ENCODE measurements around the gene B4GALT5. TPM values are rescaled to one million over a fixed set of nuclear protein-coding genes. Genes with fewer than 3 reads are reported as not detected.

B4GALT5 gene
- total and polyA plus RNA-seq, 2 donors (not counting 1 experiment from before 2014, with no cell fraction given) = 21.0 to 28.0 TPM

GRCh38 chr20:49660912-49661311, 52.8 kb downstream of the B4GALT5 start:
- no peak for DNase-seq (ENCODE audit: low read depth in 2 of 2)
- H3K4me3 ChIP-seq (replicated peaks in 1 of 4; ENCODE audit: control extremely low read depth in 1 of 4, insufficient read depth in 1 of 4, low read depth in 3 of 4, low read length in 4 of 4) = no peak overlapping the region
- no peak overlapping the region for H2AFZ ChIP-seq (ENCODE audit: low read length)
- no peaks in the 10 kb centered on the region for H3K4me1 ChIP-seq (ENCODE audit: control insufficient read depth, extremely low read depth, insufficient read depth, low read length)
- no peak overlapping the region for H3K27ac ChIP-seq (ENCODE audit: insufficient read depth, low read length)
- H3K27me3 ChIP-seq (ENCODE audit: control insufficient read depth, insufficient read depth, low read length) = no peaks in the 10 kb centered on the region
- no peak overlapping the region for H3K9ac ChIP-seq (ENCODE audit: insufficient read depth, low read length)
- no peaks in the 10 kb centered on the region for H3K9me3 ChIP-seq (ENCODE audit: control insufficient read depth, insufficient read depth, low read depth, low read length)
- H3K4me2 ChIP-seq (ENCODE audit: extremely low read depth, insufficient read depth, low read length) = no peak overlapping the region
- peaks cover 10% of the 10 kb centered on the region for H3K79me2 ChIP-seq (ENCODE audit: control insufficient read depth, insufficient read depth, low read length)
- no peak for TF ChIP-seq CTCF (conservative IDR thresholded peaks at IDR 0.05 in 1 of 2, IDR thresholded peaks at IDR 0.05 in 1 of 2; ENCODE audit: low read depth in 1 of 2, low read length in 2 of 2)
- no peak for TF ChIP-seq EZH2 (IDR thresholded peaks at IDR 0.05; ENCODE audit: low read length, missing control alignments)
- H3K36me3 ChIP-seq (ENCODE audit: control insufficient read depth, insufficient read depth, low read length) = no peaks in the 10 kb centered on the region
- H4K20me1 ChIP-seq (ENCODE audit: control insufficient read depth, extremely low read depth, insufficient read depth, low read length) = no peaks in the 10 kb centered on the region

GRCh38 chr20:49659056-49659455, 54.6 kb downstream of the B4GALT5 start:
- TF ChIP-seq CTCF (conservative IDR thresholded peaks at IDR 0.05 in 1 of 2, IDR thresholded peaks at IDR 0.05 in 1 of 2; ENCODE audit: low read depth in 1 of 2, low read length in 2 of 2) (no peak), EZH2 (IDR thresholded peaks at IDR 0.05; ENCODE audit: low read length, missing control alignments) (no peak)
- no peaks in the 10 kb centered on the region for H4K20me1 ChIP-seq (ENCODE audit: control insufficient read depth, extremely low read depth, insufficient read depth, low read length)
- no peak overlapping the region for H2AFZ ChIP-seq (ENCODE audit: low read length)
- no peak for DNase-seq (ENCODE audit: low read depth in 2 of 2)
- H3K36me3 ChIP-seq (ENCODE audit: control insufficient read depth, insufficient read depth, low read length) = peaks cover 2% of the 10 kb centered on the region
- no peaks in the 10 kb centered on the region for H3K4me1 ChIP-seq (ENCODE audit: control insufficient read depth, extremely low read depth, insufficient read depth, low read length)
- no peaks in the 10 kb centered on the region for H3K9me3 ChIP-seq (ENCODE audit: control insufficient read depth, insufficient read depth, low read depth, low read length)
- no peak overlapping the region for H3K4me3 ChIP-seq (replicated peaks in 1 of 4; ENCODE audit: control extremely low read depth in 1 of 4, insufficient read depth in 1 of 4, low read depth in 3 of 4, low read length in 4 of 4)
- H3K9ac ChIP-seq (ENCODE audit: insufficient read depth, low read length) = no peak overlapping the region
- no peak overlapping the region for H3K4me2 ChIP-seq (ENCODE audit: extremely low read depth, insufficient read depth, low read length)
- H3K27ac ChIP-seq (ENCODE audit: insufficient read depth, low read length) = no peak overlapping the region
- H3K27me3 ChIP-seq (ENCODE audit: control insufficient read depth, insufficient read depth, low read length) = no peaks in the 10 kb centered on the region
- peaks cover 10% of the 10 kb centered on the region for H3K79me2 ChIP-seq (ENCODE audit: control insufficient read depth, insufficient read depth, low read length)

GRCh38 chr20:49658508-49658907, 55.2 kb downstream of the B4GALT5 start:
- Histone ChIP-seq H3K27ac (ENCODE audit: insufficient read depth, low read length) (no peak overlapping the region), H2AFZ (ENCODE audit: low read length) (no peak overlapping the region), H3K4me1 (ENCODE audit: control insufficient read depth, extremely low read depth, insufficient read depth, low read length) (no peaks in the 10 kb centered on the region), H3K9ac (ENCODE audit: insufficient read depth, low read length) (no peak overlapping the region), H4K20me1 (ENCODE audit: control insufficient read depth, extremely low read depth, insufficient read depth, low read length) (no peaks in the 10 kb centered on the region), H3K36me3 (ENCODE audit: control insufficient read depth, insufficient read depth, low read length) (peaks cover 2% of the 10 kb centered on the region), H3K79me2 (ENCODE audit: control insufficient read depth, insufficient read depth, low read length) (peaks cover 10% of the 10 kb centered on the region), H3K27me3 (ENCODE audit: control insufficient read depth, insufficient read depth, low read length) (no peaks in the 10 kb centered on the region), H3K4me2 (ENCODE audit: extremely low read depth, insufficient read depth, low read length) (no peak overlapping the region), H3K9me3 (ENCODE audit: control insufficient read depth, insufficient read depth, low read depth, low read length) (no peaks in the 10 kb centered on the region), H3K4me3 (replicated peaks in 1 of 4; ENCODE audit: control extremely low read depth in 1 of 4, insufficient read depth in 1 of 4, low read depth in 3 of 4, low read length in 4 of 4) (no peak overlapping the region)
- no peak for DNase-seq (ENCODE audit: low read depth in 2 of 2)
- TF ChIP-seq EZH2 (IDR thresholded peaks at IDR 0.05; ENCODE audit: low read length, missing control alignments) (no peak), CTCF (conservative IDR thresholded peaks at IDR 0.05 in 1 of 2, IDR thresholded peaks at IDR 0.05 in 1 of 2; ENCODE audit: low read depth in 1 of 2, low read length in 2 of 2) (no peak)

Measured in fibroblast of lung (primary cell).